ENCODE results near the gene ERGIC1.

The ERGIC1 gene

GRCh38 chr5:172866802-172867748 is 33.0 kb downstream of the ERGIC1 start:
- DNase-seq = no peak

GRCh38 chr5:172867761-172868435 is 33.8 kb downstream of the ERGIC1 start:
- DNase-seq = no peak

GRCh38 chr5:172868436-172868923 is 34.4 kb downstream of the ERGIC1 start:
- DNase-seq = no peak

- DNase-seq = no peak
Measured at GRCh38 chr5:172868924-172869591, 35.0 kb downstream of the ERGIC1 start.

GRCh38 chr5:172869691-172870090 is 35.6 kb downstream of the ERGIC1 start:
- no peak for DNase-seq

GRCh38 chr5:172870291-172870714 is 36.3 kb downstream of the ERGIC1 start:
- DNase-seq = no peak

- no peak for DNase-seq
Measured at GRCh38 chr5:172870715-172871461, 36.8 kb downstream of the ERGIC1 start.

- no peak for DNase-seq
Measured at GRCh38 chr5:172871536-172871935, 37.5 kb downstream of the ERGIC1 start.

GRCh38 chr5:172871982-172872381 is 37.9 kb downstream of the ERGIC1 start:
- no peak for DNase-seq

- no peak for DNase-seq
Measured at GRCh38 chr5:172872997-172873491, 39.0 kb downstream of the ERGIC1 start.

- no peak for DNase-seq
Measured at GRCh38 chr5:172873513-172873912, 39.5 kb downstream of the ERGIC1 start.

GRCh38 chr5:172874647-172875504 is 40.8 kb downstream of the ERGIC1 start:
- DNase-seq = no peak

GRCh38 chr5:172875505-172876279 is 41.6 kb downstream of the ERGIC1 start:
- DNase-seq = no peak

- DNase-seq = no peak
Measured at GRCh38 chr5:172876578-172876977, 42.5 kb downstream of the ERGIC1 start.

GRCh38 chr5:172877466-172878260 is 43.6 kb downstream of the ERGIC1 start:
- no peak for DNase-seq

GRCh38 chr5:172878585-172878932 is 44.5 kb downstream of the ERGIC1 start:
- DNase-seq = no peak

GRCh38 chr5:172878933-172879752 is 45.1 kb downstream of the ERGIC1 start:
- DNase-seq = no peak

- no peak for DNase-seq
Measured at GRCh38 chr5:172881691-172882370, 47.8 kb downstream of the ERGIC1 start.

Data from NCI-H2107 (cell line).